GM10847 (cell line): Measurements from ENCODE around the gene ZFYVE1.
A peak's percentile ranks its signal among the peaks of the same experiment; 100 is the strongest.

Source experiments
- POLR2A ChIP-seq: IDR thresholded peaks from 2 replicates; pipeline ENCODE4 v1.6.1; 2011; ENCODE audit not compliant: insufficient read length; ENCODE audit errors: extremely low read depth

The ZFYVE1 gene

GRCh38 chr14:73026845-73027542 lies at the start of gene ZFYVE1:
TSS of gene ZFYVE1 (minus strand) at chr14:73027106. CDS start at chr14:73024508, 2,598 bp downstream.
- TF ChIP-seq POLR2A = no peak

DNA sequence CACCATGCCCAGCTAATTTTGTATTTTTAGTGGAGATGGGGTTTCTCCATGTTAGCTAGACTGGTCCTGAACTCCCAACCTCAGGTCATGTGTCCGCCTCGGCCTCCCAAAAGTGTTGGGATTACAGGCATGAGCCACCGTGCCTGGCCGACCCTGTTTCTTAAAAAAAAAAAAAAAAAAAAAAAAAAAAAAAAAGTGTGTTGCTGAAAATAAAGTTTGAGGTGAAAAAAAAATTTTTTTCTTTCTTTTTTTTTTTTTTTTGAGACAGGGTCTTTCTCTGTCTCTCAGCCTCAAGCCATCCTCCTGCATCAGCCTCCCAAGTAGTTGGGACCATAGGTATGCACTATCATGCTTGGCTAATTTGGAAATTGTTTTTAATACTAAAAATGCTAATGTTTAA lies 42.7 kb upstream of the ZFYVE1 start:
- no peak for TF ChIP-seq POLR2A

DNA sequence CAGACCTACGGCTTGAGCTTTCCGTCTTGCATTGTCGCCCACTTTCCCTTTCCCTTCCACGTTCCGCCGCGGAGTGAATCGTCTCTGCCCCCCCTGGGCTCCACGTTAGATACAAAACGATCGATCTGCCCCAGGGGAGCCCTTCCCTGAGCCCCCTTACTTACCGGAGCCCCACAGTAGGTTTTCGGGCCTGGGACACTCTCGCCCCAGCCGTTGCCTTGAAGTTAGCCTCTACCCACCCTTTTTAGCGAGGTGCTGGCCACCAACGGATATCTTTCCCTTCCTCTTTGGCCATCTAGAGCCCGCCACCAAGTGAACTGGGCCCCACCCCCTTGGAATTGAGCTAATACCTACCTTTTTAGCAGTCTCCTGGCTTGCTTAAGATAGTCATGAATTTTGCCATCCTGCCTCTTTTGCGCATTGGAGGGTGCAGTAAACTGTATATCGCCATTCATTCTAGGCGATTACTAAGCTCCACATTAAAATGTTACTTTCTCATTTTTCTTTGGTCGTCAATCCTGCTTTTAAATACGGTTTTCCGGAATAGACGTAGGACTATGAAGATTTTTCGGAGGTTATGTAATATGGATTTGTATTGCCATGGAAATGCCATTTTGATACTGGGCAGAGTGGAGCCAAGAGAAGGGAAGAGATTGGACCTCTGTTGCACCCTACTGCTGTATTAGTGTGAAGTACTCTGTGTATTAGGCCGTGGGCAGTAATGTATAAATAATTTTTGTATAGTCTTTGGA lies 32.2 kb upstream of the ZFYVE1 start:
- no peak for TF ChIP-seq POLR2A

GRCh38 chr14:73058224-73058921 lies 31.5 kb upstream of the ZFYVE1 start, which contains the start of gene RBM25:
TSS of gene RBM25 (plus strand) at chr14:73058534. CDS start at chr14:73071642, 13,108 bp downstream.
- peak; percentile 98 for TF ChIP-seq POLR2A

DNA sequence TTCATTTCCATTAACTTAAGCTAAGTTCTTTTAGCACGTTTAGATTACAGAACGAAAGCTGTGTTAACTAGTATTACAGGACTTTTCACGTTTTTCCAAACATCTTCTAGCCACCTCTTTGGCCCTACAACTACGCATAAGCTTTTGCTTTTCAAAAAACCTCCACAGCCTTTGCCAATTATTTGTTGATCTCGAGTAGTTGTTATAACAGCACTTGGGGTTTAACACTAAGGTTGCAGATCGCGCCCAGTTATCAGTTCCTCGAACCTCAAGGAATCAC lies 31.0 kb upstream of the ZFYVE1 start:
- TF ChIP-seq POLR2A = no peak

DNA sequence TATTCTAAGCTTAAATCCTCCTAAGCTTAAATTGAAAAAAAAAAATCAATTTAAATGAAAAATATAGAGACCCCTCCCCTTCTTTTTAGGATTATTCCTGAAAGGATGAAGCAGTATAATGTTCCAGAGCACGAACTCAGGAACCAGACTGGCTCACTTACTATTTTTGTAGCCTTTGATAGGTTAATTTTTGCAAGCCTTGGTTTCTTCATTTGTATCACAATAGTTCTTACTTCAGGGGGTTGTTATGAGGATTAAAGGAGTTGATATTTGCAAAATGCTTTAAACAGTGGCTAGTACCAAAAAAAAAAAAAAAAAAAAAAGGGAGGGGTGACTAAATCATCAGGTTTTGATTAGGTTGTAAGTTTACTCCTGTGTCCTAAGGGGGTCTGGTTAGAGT lies 28.3 kb upstream of the ZFYVE1 start:
- TF ChIP-seq POLR2A = no peak

DNA sequence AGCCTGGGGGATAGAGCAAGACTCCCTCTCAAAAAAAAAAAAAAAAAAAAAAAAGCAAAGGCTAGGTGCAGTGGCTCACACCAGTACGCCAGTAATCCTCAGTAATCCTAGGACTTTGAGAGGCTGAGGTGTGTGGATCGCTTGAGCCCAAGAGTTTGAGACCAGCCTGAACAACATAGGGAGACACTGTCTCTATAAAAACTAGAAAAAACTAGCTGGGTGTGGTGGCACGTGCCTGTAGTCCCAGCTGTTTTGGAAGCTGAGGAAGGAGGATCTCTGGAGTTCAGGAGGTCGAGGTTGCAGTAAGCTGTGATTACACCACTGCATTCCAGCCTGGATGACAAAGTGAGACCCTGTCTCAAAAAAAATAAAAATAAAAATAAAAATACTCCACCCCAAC lies 22.5 kb upstream of the ZFYVE1 start:
- TF ChIP-seq POLR2A = no peak

DNA sequence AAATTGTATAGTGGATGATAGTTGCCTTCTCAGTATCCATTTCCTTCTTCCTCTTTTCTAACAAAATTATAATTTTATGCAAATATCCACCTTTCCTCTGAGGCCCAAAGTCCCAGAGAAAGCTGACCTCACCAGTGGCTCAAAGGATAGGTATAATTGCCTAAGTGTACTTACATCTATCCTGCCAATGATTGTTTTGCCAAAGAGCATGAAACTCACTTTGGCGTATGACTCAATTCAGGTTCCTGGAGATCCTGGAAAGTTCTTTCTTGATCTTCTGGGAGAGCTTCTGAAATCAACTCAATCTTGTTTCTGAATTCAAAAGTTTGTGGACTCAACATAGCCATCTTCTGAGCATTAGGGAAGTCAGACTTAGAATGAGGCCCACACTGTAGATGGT lies 20.9 kb upstream of the ZFYVE1 start:
- no peak for TF ChIP-seq POLR2A

DNA sequence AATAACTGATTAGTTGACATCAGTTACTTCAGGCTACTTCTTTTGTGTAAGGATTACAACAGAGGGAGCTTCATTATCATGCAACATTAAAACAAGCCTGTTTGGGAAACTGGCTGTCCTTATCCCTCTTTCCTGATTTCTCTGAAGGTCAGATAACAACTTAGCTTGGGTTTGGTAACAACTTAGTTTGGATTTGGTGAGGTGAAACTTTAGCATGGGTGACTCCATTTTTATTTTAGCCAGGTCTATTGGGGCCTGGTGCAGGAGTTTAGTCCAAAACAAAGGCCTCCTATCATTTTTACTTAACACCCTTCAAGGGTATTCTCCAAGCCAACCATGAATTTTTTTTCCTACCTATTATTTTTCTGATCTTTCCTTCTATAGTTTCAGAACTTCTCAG lies 1.1 kb upstream of the ZFYVE1 start:
- TF ChIP-seq POLR2A = no peak

GRCh38 chr14:73027546-73027945 lies 640 bp upstream of the ZFYVE1 start:
- no peak for TF ChIP-seq POLR2A

GRCh38 chr14:73026243-73026844 lies 562 bp downstream of the ZFYVE1 start:
- no peak for TF ChIP-seq POLR2A

DNA sequence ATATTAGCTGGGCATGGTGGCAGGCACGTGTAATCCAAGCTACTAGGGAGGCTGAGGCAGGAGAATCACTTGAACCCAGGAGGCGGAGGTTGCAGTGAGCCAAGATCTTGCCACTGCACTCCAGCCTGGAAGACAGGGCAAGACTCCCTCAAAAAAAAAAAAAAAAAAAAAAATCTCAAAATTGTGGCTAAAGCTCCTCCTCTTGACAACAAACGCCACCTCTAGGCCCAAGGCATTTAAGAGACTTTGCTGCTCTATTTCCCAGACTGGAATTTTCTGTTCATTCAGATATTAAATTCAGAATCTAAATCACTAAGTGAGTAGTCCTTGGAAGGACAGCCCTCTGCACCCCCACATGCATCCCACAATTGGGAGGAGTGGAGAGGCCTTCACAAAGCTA lies 1.4 kb downstream of the ZFYVE1 start:
- no peak for TF ChIP-seq POLR2A

DNA sequence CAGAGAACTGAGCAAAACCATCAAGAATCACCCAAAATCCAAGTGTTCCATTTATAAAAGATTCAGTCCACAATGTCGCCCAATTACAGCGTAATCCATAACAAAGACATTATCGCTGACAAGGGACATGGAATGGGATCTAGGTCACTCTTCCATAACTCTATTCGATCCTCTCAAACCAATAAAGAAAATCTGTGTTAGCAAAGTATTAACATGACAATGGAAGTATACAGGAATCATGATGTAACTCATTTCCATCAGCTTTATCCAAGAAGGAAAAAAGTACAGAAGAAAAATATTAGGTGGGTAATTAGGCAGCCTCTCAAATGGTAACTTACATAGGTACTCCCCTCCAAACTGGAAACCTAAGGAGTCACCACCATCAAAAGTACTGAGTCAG lies 4.9 kb downstream of the ZFYVE1 start:
- TF ChIP-seq POLR2A = no peak

GRCh38 chr14:73014105-73014504 lies 12.8 kb downstream of the ZFYVE1 start:
- no peak for TF ChIP-seq POLR2A

DNA sequence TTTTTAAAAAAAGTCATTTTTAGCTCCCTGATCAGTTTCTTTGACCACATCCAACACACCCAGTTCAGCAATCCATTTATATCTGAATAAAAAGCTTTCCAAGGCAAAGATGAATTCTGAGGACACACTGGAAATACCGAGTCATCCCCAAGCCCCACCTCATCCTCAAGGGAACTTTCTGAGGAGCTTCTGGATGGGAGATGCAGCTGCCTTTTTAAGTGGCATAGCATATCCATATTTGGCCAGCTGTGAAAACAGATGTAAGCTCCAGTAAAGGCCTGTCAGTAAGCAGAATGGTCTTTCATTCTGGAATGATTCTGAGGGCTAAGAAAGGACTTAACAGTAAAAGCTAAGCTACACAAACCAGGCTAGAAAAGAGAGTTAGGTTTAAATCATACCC lies 18.4 kb downstream of the ZFYVE1 start:
- no peak for TF ChIP-seq POLR2A

DNA sequence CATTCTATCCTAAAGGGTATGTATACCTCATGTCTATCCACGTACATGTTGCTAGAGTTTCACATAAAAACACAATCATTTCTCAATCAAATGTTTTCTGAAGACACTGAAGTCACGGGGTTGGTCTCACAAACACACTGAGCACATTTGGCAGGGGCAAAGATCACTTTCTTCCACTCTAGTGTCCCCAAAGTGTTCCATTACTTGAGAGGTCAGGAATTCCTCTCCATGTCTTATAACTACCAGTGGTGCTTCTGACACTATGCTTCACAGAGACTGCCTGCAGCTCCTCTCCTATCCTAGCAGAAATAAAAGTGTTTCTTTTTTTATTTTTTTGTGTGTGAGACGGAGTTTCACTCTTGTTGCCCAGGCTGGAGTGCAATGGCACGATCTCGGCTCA lies 19.1 kb downstream of the ZFYVE1 start:
- TF ChIP-seq POLR2A = no peak
